Panc1 (cell line): ENCODE measurements around the gene RRM2. TPM values are rescaled to one million over a fixed set of nuclear protein-coding genes. Genes with fewer than 3 reads are reported as not detected.

Experiments used
- ATAC-seq: fragments of 200-7000 bp; cut with Tn5 transposase; 2 replicates; pipeline ENCODE4 v1.9.1; 2020; ENCODE audit warnings: mild to moderate bottlenecking, moderate library complexity
- Bru-seq: library from RNA; stranded (reverse); fragments of 400-500 nt; gene quantifications from one replicate; lab custom pipeline; 2021; lab: Mats Ljungman, UMichigan
- BruChase-seq, 2 experiments: library from RNA; stranded (reverse); fragments of 400-500 nt; gene quantifications; one replicate each; lab custom pipeline; 2021; lab: Mats Ljungman, UMichigan
- BruUV-seq: library from RNA; stranded (reverse); fragments of 400-500 nt; replicated peaks from 2 replicates; lab custom pipeline; 2021; lab: Mats Ljungman, UMichigan
- CTCF ChIA-PET: fragments of 300-600 bp; sonication (Branson Sonifier 250); formaldehyde crosslinking; loops from one replicate; lab custom pipeline; 2022; ENCODE audit warnings: antibody characterized with exemption; lab: Charles Lee
- POLR2A ChIA-PET: fragments of 300-600 bp; sonication (Branson Sonifier 250); formaldehyde crosslinking; loops from one replicate; lab custom pipeline; 2022; ENCODE audit warnings: antibody characterized with exemption; lab: Charles Lee
- DNase-seq: peaks from one replicate; pipeline ENCODE4 v3.0.0-alpha.2; 2010; ENCODE audit warnings: low read depth, low spot score
- H3K27ac ChIP-seq: 2 replicates; pipeline ENCODE4 v1.5.1; 2011; ENCODE audit warnings: mild to moderate bottlenecking, low read length, inconsistent platforms
- H3K27me3 ChIP-seq: fragments of 200-500 bp; sonication (Bioruptor generic); 2 replicates; pipeline ENCODE4 v1.6.0; 2014; ENCODE audit warnings: low read length, inconsistent platforms; ENCODE audit not compliant: control insufficient read depth, insufficient read depth
- H3K36me3 ChIP-seq: fragments of 200-500 bp; sonication (Bioruptor generic); 2 replicates; pipeline ENCODE4 v1.5.1; 2014; ENCODE audit warnings: inconsistent platforms, mild to moderate bottlenecking, low read length, moderate library complexity; ENCODE audit not compliant: control insufficient read depth, insufficient read depth
- H3K4me1 ChIP-seq: 2 replicates; pipeline ENCODE4 v1.5.1; 2011; ENCODE audit warnings: inconsistent platforms, mild to moderate bottlenecking, low read length, moderate library complexity; ENCODE audit not compliant: control insufficient read depth, insufficient read depth
- H3K4me3 ChIP-seq, 2 experiments: 2 replicates each; pipeline ENCODE4 v1.5.1; 2011 to 2012; ENCODE audit warnings: low read depth in 2 of 2, low read length in 2 of 2, mild to moderate bottlenecking in 2 of 2, inconsistent platforms in 1 of 2, moderate library complexity in 1 of 2
- H3K9me3 ChIP-seq: fragments of 200-500 bp; sonication (Bioruptor generic); 2 replicates; pipeline ENCODE4 v1.5.1; 2014; ENCODE audit warnings: low read depth, mild to moderate bottlenecking, inconsistent platforms, low read length, moderate library complexity; ENCODE audit not compliant: control insufficient read depth, insufficient read depth
- CTCF ChIP-seq: fragments of 450-650 bp; IDR thresholded peaks from 2 replicates; pipeline ENCODE4 v1.5.1; 2017; ENCODE audit warnings: mild to moderate bottlenecking
- POLR2AphosphoS5 ChIP-seq: IDR thresholded peaks from 2 replicates; pipeline ENCODE4 v1.6.1; 2012; ENCODE audit warnings: mild to moderate bottlenecking, low read depth, low read length, moderate library complexity
- REST ChIP-seq, 2 experiments: IDR thresholded peaks; 2 replicates each; pipeline ENCODE4 v1.6.1; 2011 to 2012; ENCODE audit warnings: low read depth in 2 of 2, control low read depth in 1 of 2, low read length in 1 of 2, mild to moderate bottlenecking in 1 of 2, moderate library complexity in 1 of 2; ENCODE audit not compliant: insufficient read depth in 1 of 2
- SIN3A ChIP-seq: IDR thresholded peaks from 2 replicates; pipeline ENCODE4 v1.6.1; 2012; ENCODE audit warnings: low read depth, mild to moderate bottlenecking, low read length, moderate library complexity, borderline replicate concordance; ENCODE audit not compliant: insufficient read depth
- TCF7L2 ChIP-seq: IDR thresholded peaks from 2 replicates; pipeline ENCODE4 v1.6.1; 2011; ENCODE audit warnings: mild to moderate bottlenecking, low read depth, low read length, inconsistent platforms
- in situ Hi-C: cut with HindIII; loops from 2 replicates; pipeline ENCODE4 v1.10.0; 2016; ENCODE audit warnings: low sequenced_read_pairs, low pct_unique_long_range_greater_than_20kb
- intact Hi-C: fragments of 100-400 bp; cut with micrococcal nuclease; formaldehyde crosslinking; loops from one replicate; pipeline ENCODE4 v1.10.0; 2022; ENCODE audit not compliant: unreplicated experiment
- long read RNA-seq: library from polyadenylated mRNA; unstranded; transcript quantifications from one replicate; pipeline ENCODE4 v2.0.0, GENCODE V29; 2021; ENCODE audit not compliant: unreplicated experiment
- polyA plus RNA-seq: library from polyadenylated mRNA; unstranded; fragments of >200 nt; gene quantifications from one replicate; pipeline ENCODE4 v1.2.1, GENCODE V29; 2012; ENCODE audit warnings: missing spikeins; ENCODE audit not compliant: insufficient read length
- total RNA-seq: library from RNA; stranded (reverse); gene quantifications from one replicate; pipeline ENCODE4 v1.2.1, GENCODE V29; 2021; ENCODE audit not compliant: unreplicated experiment

The RRM2 gene
- 294 TPM for total RNA-seq
- 119 TPM for polyA plus RNA-seq
- Bru-seq, nascent RNA, result percentile 98 among the genes with signal in this experiment
- percentile 100 among the genes with signal in this experiment for BruChase-seq, experiment 1, labeled RNA remaining after a 2-hour chase
- BruChase-seq, experiment 2, labeled RNA remaining after a 6-hour chase, result percentile 100 among the genes with signal in this experiment
- long read RNA-seq, transcript RRM2-202 (10 exons, 3,673 nt), result major isoform, 737 of 823 reads
- long read RNA-seq, partial matches to known transcripts, result 58 of 823 reads
- long read RNA-seq, other reads (novel, unspliced or antisense), result 19 of 823 reads

GRCh38 chr2:10122500-10123280 is at the start of gene RRM2:
TSS of gene RRM2 (plus strand) at chr2:10122739. CDS start at chr2:10122799, 60 bp downstream.
- Histone ChIP-seq H3K9me3 (no peaks in the 10 kb centered on the region), H3K4me1 (peaks cover 34% of the 10 kb centered on the region), H3K4me3 (peak within 1 kb of the TSS; percentile 54 to 72), H3K27ac (peak within 1 kb of the TSS; percentile 100), H3K27me3 (no peaks in the 10 kb centered on the region), H3K36me3 (peaks cover 20% of the 10 kb centered on the region)
- DNase-seq (no peak), ATAC-seq (peak; percentile 83)
- ChIA-PET POLR2A (interaction anchor here (0.9 kb wide), 1 partner anchor 310 kb away, joined by 6 read pairs; no protein-coding TSS in a partner anchor), CTCF (no interaction called here)
- in situ Hi-C loops (loop anchor here (25.0 kb wide), 1 partner anchor 315 kb away; the partner anchor contains the start of gene ODC1), intact Hi-C loops (loop anchor here (10.0 kb wide), 1 partner anchor 48 kb away; no protein-coding TSS in a partner anchor)
- TF ChIP-seq SIN3A (peak; percentile 100), CTCF (no peak), TCF7L2 (no peak), POLR2AphosphoS5 (peak; percentile 95)
- no TSS peak for BruUV-seq

- H3K27me3 ChIP-seq, result no peaks in the 10 kb centered on the region
- no peak for DNase-seq
- ChIA-PET CTCF (interaction anchor here (0.7 to 3.7 kb wide), 6 partner anchors 21 to 362 kb away, joined by 3 to 97 read pairs (median 8); no protein-coding TSS in a partner anchor), POLR2A (no interaction called here)
- no peaks in the 10 kb centered on the region for H3K9me3 ChIP-seq
- H3K4me3 ChIP-seq, result no peak overlapping the region
- peak; percentile 38; the same call in 1 of the 2 replicates for ATAC-seq
- H3K4me1 ChIP-seq, result peaks cover 35% of the 10 kb centered on the region
- intact Hi-C loops, result loop anchor here (2.0 to 10.0 kb wide), 3 partner anchors 23 to 361 kb away; partner anchors contain the start of gene RRM2
- in situ Hi-C loops, result no loop called here
- H3K36me3 ChIP-seq, result no peaks in the 10 kb centered on the region
- no TSS peak for BruUV-seq
- TF ChIP-seq CTCF, result no peak
- no peak for TF ChIP-seq REST (IDR thresholded peaks at IDR 0.05; ENCODE audit: insufficient read depth in 1 of 2, low read depth in 2 of 2, low read length in 1 of 2)
- no peak for TF ChIP-seq POLR2AphosphoS5
- no peak for TF ChIP-seq SIN3A
- TF ChIP-seq TCF7L2, result no peak
- H3K27ac ChIP-seq, result peak overlapping the region; percentile 15; the same call in 1 of the 2 replicates
These were observed 48.8 kb upstream of the RRM2 start for GRCh38 chr2:10073706-10074105.
